Non-pigmented ciliary epithelial cell (primary cell): Measurements from ENCODE around the gene ZSCAN2.

ENCODE experiments used
- DNase-seq: peaks from one replicate; pipeline ENCODE4 v3.0.0-alpha.2; 2010; ENCODE audit warnings: low read depth

The ZSCAN2 gene

DNA sequence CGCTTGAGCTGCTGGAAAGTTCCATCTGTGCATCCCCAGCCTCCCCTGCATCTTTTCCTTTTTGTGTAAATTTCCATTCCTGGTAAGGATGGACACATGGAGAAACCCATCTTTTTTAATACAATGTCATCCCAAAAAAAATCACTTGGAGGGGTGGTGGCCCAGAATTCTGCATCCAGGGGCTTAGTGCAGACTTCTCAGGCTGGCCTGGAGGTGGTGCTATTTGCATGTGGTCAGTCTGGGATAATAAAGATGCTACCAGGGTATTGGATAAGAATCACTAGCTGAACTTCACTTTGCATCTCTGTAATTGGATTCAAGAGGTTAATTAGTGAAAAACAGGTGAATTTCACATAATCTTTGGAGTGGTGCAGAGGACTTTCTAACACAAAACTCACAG, 1.8 kb upstream of the ZSCAN2 start:
- DNase-seq: no peak

DNA sequence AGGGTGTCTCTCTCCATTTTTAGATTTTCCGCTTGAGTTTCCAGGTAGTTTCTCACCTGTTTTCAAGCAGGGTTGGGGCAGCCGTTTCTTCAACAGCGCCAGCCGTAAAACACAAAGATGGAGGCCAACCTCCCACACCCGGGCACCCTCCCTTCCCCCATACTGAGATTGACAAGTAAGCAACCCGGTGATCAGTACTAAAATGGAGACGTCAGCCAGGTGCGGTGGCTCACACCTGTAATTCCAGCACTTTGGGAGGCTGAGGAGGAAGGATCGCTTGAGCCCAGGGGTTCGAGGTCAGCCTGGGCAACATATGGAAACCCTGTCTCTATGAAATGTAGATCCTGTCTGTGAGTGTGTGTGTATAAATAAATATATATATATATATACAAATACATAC, 903 bp upstream of the ZSCAN2 start:
- no peak for DNase-seq

DNA sequence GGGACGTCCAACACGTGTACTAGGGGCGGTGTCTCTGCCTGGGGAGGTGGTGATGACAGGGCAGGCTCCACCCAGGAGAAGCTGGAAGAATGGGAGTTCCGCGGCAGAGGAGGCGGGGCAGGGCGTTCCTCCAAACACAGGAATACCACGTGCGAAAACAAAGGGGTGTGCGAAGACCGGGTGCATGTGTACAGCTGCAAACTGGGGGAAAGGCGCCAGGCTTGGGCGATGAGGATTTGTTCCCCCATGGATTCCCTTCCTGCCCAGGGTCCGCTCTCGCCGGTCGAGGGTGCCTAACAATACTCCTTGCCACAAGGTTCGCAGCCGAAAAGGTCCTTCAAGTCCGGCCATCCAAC, 500 bp upstream of the ZSCAN2 start:
- DNase-seq: peak; percentile 56

DNA sequence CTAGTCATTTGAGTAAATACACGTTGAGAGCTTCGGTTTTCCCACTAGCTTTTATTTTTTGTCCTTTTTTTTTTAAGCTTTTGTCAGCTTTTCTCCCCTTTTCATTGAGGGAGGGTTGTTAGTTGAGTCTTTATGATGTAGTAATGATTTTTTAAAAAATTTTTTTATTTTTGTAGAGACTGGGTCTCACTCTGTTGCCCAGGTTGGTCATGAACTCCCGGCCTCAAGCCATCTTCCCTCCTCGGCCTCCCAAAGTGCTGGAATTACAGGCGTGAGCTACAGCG, 688 bp downstream of the ZSCAN2 start:
- DNase-seq: no peak

DNA sequence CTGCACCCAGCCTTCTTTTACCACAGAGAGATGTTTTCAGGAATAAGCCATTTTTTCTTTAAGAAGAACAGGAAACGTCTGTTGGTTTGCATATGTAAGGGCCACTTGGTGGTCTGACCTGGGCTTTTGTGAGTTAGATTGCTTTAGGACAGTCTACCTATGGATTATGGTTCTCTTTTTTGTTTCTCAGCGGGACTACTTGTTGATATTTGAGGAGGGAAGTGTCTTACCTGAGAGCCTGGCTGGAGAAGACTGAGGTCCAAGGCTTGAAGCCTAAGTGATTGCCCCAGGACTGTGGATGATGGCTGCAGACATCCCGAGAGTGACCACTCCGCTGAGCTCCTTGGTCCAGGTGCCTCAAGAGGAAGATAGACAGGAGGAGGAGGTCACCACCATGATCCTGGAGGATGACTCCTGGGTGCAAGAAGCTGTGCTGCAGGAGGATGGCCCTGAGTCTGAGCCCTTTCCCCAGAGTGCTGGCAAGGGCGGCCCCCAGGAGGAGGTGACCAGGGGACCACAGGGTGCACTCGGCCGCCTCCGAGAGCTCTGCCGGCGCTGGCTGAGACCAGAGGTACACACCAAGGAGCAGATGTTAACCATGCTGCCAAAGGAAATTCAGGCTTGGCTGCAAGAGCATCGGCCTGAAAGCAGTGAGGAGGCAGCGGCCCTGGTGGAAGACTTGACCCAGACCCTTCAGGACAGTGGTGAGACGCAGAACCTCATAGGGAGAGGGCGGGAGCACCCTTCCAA, 3.0 kb downstream of the ZSCAN2 start:
- DNase-seq: no peak

DNA sequence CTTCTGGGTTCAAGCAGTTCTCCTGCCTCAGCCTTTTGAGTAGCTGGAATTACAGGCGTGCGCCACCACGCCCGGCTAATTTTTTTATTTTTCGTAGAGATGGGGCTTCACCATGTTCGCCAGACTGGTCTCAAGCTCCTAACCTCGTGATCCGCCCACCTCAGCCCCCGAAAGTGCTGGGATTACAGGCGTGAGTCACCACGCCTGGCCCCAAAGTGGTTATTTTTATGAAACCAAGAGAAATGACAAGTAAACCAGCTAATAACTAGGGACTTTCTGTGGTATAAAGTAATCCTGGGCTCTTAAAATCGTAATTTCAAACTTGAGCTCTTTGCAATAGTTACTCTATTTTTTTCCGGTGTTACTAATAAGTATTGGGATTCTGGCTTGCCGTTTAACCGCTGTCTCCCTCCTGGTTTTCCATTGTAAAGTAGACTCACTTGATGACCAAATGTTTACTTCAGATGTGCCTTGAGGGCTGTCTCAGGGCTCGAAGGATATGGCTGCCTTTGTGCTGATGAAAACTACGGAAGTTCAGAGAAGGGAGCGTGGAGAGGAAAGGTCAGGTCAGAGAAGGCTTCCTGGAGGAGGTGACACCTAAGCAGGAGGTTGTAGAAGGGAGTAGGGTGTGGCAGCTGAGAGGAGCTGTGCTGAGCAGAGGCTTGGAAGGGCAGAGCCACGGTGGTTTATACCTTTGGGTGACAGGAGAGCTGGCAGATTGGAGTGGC, 4.2 kb downstream of the ZSCAN2 start:
- no peak for DNase-seq

DNA sequence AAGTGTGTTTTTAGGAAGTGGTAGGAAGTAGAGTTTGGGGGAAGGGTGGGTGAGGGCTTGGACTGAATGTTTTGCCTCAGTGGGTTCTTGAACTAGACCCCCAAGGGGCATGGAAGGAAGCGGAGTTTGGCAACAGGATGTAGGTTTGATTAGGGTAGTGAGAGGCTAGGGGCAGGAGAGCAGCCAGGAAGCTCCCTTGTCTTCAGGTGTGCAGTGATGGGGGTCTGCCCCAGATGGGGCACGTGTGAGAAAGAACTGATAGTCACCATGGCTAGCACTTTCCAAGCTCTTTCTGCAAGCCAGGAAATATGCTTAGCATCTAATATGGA, 4.7 kb downstream of the ZSCAN2 start:
- no peak for DNase-seq

DNA sequence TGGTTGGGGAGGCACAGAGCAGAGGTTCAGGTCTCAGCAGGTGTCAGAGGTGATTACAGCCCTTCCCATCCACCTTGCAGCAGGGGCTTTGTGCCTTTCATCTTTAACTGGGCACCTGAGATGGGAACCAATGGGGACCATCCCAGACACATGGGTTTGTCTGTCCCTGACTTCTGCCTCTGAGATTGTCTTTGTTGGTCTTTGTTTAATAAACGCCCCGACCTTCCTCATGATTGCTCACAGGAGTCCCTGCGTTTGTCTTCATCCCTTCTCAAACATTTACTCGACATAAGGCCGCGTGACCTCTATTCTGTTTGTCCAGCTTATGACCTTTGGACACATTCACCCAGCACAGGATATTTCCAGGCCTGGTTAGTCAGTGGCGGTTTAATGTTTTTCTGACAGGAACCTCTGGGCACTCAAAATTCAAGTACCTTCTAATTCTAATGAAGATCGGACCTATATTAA, 5.9 kb downstream of the ZSCAN2 start:
- no peak for DNase-seq

DNA sequence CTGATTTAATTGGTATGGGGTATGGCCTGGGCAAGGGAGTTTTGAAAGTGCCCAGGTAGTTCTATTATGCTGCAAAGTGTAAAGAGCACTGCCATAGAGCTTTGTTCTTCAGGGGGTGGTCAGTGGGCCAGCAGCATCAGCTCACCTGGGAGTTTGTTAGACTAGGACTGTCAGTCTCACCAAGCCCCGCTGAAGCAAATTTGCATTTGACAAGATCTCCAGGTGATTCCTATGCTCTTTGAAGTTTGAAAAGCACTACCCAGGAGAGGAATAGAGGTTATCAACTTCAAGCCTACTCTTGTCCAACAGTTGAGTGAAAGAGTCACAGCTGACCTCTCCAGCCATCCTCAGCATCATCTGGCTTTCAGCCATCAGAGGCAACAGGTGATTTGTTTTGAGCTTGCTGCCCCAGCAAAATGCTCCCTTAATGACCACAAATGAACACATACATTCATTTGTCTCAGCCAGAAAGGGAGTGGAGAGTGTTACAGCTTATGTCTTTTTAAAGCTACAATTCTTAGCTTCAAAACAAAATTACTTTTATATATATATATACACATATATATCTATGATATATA, 8.0 kb downstream of the ZSCAN2 start:
- DNase-seq: no peak

DNA sequence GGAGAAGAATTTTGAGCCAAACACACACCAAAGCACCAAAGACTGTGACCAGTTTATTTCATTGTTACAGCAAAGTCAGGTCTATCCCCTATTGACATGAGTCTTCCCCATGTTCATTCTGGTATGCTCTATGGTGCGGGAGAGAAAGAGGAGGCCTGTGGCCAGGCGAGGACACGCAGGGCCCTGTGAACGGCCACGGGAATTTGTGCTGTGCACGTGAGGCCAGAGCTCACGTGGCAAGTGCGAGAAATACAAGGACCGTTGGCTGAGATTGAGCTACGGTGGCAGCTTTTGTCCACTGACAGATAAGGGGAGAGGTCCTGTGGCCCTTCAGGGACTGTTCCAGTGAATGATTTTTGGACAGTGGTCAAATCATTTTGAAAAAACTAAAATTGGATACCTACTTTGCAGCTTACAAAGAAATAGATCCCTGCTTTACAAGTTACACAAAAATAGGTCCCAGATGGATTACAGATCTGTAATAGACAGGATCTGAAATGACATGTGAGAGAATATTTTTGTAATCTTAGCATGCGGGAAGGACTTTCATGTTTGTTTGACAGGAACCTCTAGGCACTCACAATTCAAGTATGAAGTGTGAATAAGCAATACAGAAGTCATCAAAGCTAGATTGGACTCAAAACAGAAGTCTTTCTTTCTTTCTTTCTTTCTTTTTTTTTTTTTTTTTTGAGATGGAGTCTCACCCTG, 9.2 kb downstream of the ZSCAN2 start:
- no peak for DNase-seq

DNA sequence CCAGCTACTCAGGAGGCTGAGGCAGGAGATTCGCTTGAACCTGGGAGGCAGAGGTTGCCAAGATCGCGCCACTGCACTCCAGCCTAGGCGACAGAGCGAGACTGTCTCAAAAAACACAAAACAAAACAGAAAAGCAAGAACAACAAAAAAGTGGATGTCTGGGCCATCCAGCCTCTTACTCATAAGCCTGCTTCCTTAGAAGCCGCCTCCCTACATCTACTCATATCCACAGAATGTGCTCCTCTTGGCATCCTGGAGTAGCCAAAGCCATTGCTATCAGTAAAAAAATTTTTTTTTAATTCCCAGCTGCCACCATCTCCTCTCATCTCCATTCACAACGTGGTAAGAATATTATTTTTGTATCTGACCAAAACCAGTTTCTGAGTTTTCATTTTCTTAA, 10.8 kb downstream of the ZSCAN2 start:
- DNase-seq: no peak

DNA sequence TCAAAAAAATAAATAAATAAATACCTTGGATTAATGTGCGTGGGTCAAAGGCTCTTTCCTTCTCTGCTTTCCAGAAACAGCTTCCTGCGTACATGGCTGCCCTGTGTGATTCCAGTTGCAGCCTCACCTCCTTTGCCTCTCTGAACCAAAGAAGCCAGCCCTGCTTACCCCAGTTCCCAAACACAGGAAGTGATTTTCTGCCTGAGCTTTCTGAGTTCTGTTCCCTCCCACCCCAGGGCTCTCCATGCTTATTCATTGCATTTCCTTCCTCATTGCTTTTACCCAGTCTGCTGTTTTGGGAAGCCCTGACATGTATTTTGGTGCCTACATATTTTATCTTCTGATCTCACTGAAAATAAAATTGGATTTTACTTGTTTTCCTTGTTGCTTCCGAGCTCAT, 15.4 kb downstream of the ZSCAN2 start:
- no peak for DNase-seq

DNA sequence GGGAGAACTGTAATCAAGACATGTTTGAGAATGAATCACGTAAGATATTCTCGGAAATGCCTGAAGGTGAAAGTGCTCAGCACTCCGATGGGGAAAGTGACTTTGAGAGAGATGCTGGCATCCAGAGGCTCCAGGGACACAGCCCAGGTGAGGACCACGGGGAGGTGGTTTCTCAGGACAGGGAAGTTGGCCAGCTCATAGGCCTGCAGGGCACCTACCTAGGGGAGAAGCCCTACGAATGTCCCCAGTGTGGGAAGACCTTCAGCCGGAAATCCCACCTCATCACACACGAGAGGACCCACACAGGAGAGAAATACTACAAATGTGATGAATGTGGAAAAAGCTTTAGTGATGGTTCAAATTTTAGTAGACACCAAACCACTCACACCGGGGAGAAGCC, 19.8 kb downstream of the ZSCAN2 start:
- no peak for DNase-seq

DNA sequence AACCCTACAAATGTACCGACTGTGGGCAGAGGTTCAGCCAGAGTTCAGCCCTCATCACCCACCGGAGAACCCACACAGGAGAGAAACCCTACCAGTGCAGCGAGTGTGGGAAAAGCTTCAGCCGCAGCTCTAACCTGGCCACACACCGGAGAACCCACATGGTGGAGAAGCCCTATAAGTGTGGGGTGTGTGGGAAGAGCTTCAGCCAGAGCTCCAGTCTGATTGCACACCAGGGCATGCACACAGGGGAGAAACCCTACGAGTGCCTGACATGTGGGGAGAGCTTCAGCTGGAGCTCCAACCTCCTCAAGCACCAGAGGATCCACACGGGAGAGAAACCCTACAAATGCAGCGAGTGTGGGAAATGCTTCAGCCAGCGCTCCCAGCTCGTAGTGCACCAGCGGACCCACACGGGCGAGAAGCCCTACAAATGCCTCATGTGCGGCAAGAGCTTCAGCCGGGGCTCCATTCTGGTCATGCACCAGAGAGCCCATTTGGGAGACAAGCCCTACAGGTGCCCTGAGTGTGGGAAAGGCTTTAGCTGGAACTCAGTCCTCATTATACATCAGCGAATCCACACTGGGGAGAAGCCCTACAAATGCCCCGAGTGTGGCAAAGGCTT, 20.7 kb downstream of the ZSCAN2 start:
- no peak for DNase-seq

DNA sequence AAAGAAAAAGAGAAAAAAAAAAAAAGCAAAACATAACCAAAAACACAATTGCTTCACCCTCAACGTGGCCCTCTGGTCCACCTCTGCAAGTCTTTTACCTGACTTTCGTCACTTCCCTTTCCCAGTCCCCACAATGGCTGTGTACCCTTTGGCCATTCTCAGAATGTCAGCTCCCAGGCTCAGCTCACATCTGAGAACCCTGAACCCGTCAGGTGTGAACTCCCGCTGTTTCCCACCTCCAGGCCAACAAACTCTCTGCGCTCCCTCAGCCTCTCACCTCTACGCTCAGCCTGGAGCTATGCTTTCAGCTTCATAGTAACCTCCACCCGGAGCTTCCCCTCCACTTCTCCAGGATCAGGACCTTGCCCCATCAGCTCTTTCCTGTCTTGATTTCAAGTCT, 23.6 kb downstream of the ZSCAN2 start:
- no peak for DNase-seq

DNA sequence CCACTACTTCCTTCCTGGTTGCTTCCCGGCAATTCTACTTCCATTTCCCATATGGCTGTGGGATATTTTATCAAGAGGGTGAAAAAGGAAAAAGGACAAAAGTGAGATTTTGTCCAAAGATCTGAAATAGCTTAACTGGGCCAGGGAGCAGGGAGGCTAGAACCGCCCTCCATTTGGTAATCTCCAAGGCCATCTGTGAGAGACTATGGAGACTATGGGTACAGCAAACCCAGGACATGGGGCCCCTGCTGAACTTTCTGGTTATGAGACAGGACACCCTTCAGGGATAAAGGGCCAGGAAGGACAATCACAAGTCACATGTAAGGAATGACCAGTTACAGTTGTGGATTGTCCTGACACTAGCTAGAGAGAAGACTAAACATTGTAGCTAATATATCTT, 24.3 kb downstream of the ZSCAN2 start:
- no peak for DNase-seq

DNA sequence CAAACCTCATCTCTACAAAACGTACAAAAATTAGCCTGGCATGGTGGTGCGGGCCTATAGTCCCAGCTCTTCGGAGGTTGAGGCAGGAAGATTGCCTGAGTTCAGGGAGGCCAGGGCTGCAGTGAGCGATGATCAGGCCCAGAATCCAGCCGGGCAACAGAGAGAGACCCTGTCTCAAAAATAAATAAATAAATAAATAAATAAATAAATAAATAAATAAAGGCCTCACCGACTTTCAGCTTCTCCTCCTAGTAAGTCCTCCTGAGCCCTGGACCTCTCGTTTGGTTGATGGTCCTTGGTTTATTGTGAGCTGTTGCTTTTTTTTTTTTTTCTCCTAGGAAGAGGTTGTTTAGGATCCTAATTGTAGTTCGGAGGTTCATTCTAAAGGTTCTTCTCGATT, 28.2 kb downstream of the ZSCAN2 start:
- no peak for DNase-seq

DNA sequence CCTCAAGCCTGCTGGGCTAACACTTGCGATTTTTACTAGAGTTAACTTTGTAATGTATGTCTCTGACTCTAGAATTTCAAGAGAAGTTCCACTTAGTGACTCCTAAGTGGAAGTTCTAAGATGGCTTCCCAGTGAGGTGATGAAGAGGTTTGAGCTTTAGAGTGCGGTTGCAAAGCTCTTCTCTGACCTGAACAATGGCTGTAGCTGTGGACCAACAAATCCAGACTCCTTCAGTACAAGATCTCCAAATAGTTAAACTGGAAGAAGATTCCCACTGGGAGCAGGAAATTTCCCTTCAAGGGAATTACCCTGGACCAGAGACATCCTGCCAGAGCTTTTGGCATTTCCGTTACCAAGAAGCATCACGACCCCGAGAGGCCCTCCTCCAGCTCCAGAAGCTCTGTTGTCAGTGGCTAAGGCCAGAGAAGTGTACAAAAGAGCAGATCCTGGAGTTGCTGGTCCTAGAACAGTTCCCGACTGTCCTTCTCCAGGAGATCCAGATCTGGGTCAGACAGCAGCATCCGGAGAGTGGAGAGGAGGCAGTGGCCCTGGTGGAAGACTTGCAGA, 31.0 kb downstream of the ZSCAN2 start:
- DNase-seq: no peak

DNA sequence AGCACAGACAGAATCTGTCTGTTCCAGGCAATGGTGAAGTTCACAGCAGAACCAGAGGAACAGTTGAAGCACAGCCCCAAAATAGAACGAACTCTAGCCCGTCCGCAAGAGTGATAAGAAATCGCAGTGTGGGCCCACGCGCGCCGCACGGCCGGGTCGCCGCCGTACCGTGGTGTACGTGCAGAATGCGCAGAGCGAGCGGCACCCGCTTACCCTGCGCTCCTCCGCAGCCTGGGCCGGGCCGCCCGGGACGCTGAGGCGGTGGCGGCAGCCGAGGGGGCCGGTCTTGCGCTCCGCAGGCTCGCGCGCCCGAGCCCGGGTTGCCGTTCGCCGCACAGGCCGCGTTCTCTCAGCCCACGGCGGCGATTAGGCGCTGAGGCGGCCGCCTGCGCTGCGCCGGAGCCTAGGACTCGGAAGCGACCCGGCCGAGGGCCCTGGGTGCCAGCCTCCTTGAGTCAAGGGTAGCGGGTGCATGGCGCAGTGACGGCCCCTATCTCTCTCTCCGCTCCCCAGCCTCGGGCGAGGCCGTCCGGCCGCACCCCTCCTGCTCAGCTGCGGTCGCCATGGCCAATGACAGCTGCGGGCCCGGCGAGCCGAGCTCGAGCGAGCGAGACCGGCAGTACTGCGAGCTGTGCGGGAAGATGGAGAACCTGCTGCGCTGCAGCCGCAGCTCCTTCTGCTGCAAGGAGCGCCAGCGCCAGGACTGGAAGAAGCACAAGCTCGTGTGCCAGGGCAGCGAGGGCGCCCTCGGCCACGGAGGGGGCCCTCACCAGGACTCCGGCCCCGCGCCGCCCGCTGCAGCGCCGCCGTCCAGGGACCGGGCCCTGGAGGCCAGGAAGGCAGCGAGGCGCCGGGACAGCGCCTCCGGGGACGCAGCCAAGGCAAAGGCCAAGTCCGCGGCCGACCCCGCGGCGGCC, 32.8 kb downstream of the ZSCAN2 start:
- no peak for DNase-seq

DNA sequence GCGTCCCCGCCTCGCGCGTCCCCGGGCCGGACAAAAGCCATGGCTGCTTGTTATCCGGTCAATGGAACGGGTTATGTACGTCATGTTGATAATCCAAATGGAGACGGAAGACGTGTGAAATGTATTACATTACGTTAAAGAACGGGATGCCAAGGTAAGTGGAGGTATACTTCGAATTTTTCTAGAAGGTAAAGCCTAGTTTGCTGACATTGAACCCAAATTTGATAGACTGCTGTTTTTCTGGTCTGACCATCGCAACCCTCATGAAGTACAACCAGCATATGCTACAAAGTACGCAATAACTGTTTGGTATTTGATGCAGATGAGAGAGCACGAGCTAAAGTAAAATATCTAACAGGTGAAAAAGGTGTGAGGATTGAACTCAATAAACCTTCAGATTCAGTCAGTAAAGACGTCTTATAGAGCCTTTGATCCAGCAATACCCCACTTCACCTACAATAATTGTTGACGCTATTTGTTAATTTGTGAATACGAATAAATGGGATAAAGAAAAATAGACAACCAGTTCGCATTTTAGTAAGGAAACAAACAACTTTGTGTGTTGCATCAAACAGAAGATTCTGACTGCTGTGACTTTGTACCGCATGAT, 33.5 kb downstream of the ZSCAN2 start:
- DNase-seq: no peak

DNA sequence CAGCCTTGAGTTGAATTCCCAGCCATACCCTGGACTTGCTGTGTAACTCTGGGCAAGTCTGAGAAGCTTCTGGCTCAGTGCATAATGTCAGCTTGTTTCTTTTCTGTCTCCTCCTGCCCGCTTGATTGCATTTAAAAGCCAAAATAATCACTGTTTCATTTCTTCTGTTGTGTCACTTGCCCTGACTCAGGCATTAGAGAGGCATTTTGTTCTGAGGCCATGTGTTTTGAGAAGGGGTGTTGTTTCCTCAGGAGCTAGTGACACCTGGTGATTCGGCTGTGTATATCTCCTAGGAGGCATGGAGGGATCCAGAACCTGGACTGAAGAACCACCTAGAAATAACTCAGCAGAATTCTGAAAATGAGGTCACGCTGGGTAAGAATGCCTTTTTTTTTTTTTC, 37.3 kb downstream of the ZSCAN2 start:
- DNase-seq: no peak
